H1 (cell line): ENCODE results near the gene STAC2. TPM values are rescaled to one million over a fixed set of nuclear protein-coding genes. Genes with fewer than 3 reads are reported as not detected.
A peak's percentile ranks its signal among the peaks of the same experiment; 100 is the strongest.

Source experiments
- CBX8 ChIP-seq: fragments of 300-800, 300-1000 bp; sonication (generic); IDR thresholded peaks from 2 replicates; pipeline ENCODE4 v1.7.1; 2016; ENCODE audit warnings: low read depth, low read length, borderline replicate concordance
- CHD7 ChIP-seq: fragments of 300-600 bp; sonication (generic); IDR thresholded peaks from 2 replicates; pipeline ENCODE4 v1.7.1; 2012; ENCODE audit warnings: low read length, moderate library complexity, mild to moderate bottlenecking, inconsistent platforms; ENCODE audit not compliant: insufficient replicate concordance
- HDAC6 ChIP-seq: IDR thresholded peaks from one replicate; pipeline ENCODE4 v1.7.1; 2012; ENCODE audit warnings: low read depth, mild to moderate bottlenecking, inconsistent platforms, low read length, moderate library complexity
- JUND ChIP-seq: IDR thresholded peaks from 2 replicates; pipeline ENCODE4 v1.6.1; 2011; ENCODE audit warnings: mild to moderate bottlenecking, improper control_type of control experiment, low read length
- KDM5A ChIP-seq: fragments of 200-600 bp; IDR thresholded peaks from 2 replicates; pipeline ENCODE4 v1.7.1; 2012; ENCODE audit warnings: mild to moderate bottlenecking, low read length, inconsistent platforms, mixed read lengths
- TEAD4 ChIP-seq: IDR thresholded peaks from 2 replicates; pipeline ENCODE4 v1.6.1; 2012; ENCODE audit warnings: low read depth, low read length, inconsistent platforms, mixed read lengths
- polyA plus RNA-seq, 7 experiments: library from polyadenylated mRNA; depleted of rRNA in 3 of 7; stranded (reverse) in 5 of 7; unstranded in 2 of 7; fragments of >200 nt in 5 of 7; fragments of 200-250 nt in 2 of 7; gene quantifications; 1 replicate in 5 of 7; 2 replicates in 1 of 7; 4 replicates in 1 of 7; pipeline versions ENCODE4 v1.2.1 to v1.2.3, GENCODE V29; 2011 to 2013; ENCODE audit warnings: missing spikeins in 2 of 7, mixed read lengths in 2 of 7
- total RNA-seq: library from RNA; stranded (reverse); fragmentation: NEBNext Ultra II Directional; extraction: Animal tissue kit (Norgen Biotek cat#: 25700); gene quantifications from 2 replicates; pipeline ENCODE4 v1.2.1, GENCODE V29; 2021
- TF ChIP-seq, protein P1 (sequence below): IDR thresholded peaks from 2 replicates; pipeline ENCODE4 v1.6.1; 2011; ENCODE audit warnings: low read length, improper control_type of control experiment
- TF ChIP-seq, protein P2 (sequence below): IDR thresholded peaks from 2 replicates; pipeline ENCODE4 v1.6.1; 2012; ENCODE audit warnings: inconsistent platforms

STAC2 gene
- total and polyA plus RNA-seq, 2 of the 8 experiments (the other 6 are each of a cell fraction or from before 2014, with no cell fraction given), result 1.5 to 6.0 TPM

DNA sequence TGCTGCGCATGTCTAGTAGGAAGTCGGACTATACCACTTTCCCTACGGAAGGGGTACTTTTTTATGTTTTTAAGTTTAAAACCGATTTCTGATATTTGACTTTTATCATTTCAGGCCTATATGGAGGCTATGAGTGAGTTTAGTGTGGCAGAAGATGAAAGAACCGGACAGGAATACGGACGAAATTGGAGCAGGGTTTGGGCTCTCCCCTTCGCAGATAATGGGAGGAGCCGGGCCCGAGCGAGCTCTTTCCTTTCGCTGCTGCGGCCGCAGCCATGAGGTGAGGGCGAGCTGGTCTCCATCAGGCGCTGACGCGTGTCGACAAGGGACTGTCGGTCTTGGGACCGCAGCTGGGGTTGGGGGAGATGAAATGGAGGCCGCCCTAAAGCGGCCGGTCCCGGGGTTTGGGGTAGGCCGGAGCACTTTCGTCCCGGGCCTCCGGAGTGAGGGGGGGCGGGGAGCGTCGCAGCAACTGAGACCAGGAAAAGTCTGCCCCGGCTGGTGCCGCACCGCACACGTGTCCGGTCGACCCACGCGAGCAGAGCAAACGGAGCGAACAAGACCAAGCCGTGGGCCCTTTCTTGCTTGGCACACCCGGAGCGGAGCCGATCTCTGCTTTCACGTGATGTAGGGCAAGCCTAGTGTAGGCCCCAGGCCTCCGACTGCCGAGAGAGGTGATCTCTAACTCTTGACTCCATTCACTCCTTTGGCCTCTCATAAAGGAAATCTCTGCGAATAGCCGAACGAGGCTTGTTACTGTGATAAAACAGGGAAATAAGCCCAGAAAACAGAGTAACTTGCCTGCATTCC is 25.5 kb downstream of the STAC2 start, which contains the start of gene RPL19 (continued):
- TF ChIP-seq CHD7, result no peak
- no peak for TF ChIP-seq HDAC6
- no peak for TF ChIP-seq KDM5A
- TF ChIP-seq CBX8, result no peak
- TF ChIP-seq, protein P1, sequence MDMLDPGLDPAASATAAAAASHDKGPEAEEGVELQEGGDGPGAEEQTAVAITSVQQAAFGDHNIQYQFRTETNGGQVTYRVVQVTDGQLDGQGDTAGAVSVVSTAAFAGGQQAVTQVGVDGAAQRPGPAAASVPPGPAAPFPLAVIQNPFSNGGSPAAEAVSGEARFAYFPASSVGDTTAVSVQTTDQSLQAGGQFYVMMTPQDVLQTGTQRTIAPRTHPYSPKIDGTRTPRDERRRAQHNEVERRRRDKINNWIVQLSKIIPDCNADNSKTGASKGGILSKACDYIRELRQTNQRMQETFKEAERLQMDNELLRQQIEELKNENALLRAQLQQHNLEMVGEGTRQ, result no peak
- TF ChIP-seq, protein P2, sequence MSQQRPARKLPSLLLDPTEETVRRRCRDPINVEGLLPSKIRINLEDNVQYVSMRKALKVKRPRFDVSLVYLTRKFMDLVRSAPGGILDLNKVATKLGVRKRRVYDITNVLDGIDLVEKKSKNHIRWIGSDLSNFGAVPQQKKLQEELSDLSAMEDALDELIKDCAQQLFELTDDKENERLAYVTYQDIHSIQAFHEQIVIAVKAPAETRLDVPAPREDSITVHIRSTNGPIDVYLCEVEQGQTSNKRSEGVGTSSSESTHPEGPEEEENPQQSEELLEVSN, result no peak
- no peak for TF ChIP-seq TEAD4
- TF ChIP-seq JUND, result peak; percentile 99
